ENCODE data around the gene PRKN. TPM values are rescaled to one million over a fixed set of nuclear protein-coding genes. Genes with fewer than 3 reads are reported as not detected.

PRKN gene
- total RNA-seq, 1 experiment from 2014 or later: not detected

- DNase-seq: no peak
- Histone ChIP-seq H3K4me2 (no peak overlapping the region), H3K79me2 (ENCODE audit: low read depth) (no peaks in the 10 kb centered on the region), H3K36me3 (ENCODE audit: low read depth) (no peaks in the 10 kb centered on the region), H3F3A (ENCODE audit: insufficient read depth, low read depth) (no peaks in the 10 kb centered on the region), H4K20me1 (ENCODE audit: insufficient read depth) (no peaks in the 10 kb centered on the region), H3K27me3 (ENCODE audit: insufficient read depth, low read depth) (peaks cover 22% of the 10 kb centered on the region), H3K9me3 (ENCODE audit: insufficient read depth, low read depth) (no peaks in the 10 kb centered on the region), H3K9me2 (ENCODE audit: insufficient read depth) (no peaks in the 10 kb centered on the region), H3K4me1 (replicated peaks; ENCODE audit: insufficient read depth) (no peaks in the 10 kb centered on the region), H3K4me3 (no peak overlapping the region), H2AFZ (no peak overlapping the region), H3K27ac (no peak overlapping the region)
- intact Hi-C loops (cut with micrococcal nuclease; ENCODE audit: unreplicated experiment): no loop called here
- no TSS peak for BruUV-seq (replicated peaks)
- ChIA-PET POLR2A (ENCODE audit: unreplicated experiment) (no interaction called here), CTCF (no interaction called here)
- TF ChIP-seq EZH2 (IDR thresholded peaks at IDR 0.05; ENCODE audit: low read depth) (no peak), CTCF (conservative IDR thresholded peaks at IDR 0.05) (no peak)
Observed at GRCh38 chr6:162200041-162200440, 527.5 kb downstream of the PRKN start.

- Histone ChIP-seq H3K9me2 (ENCODE audit: insufficient read depth) (no peaks in the 10 kb centered on the region), H3K27ac (no peak overlapping the region), H3K79me2 (ENCODE audit: low read depth) (no peaks in the 10 kb centered on the region), H4K20me1 (ENCODE audit: insufficient read depth) (no peaks in the 10 kb centered on the region), H3F3A (ENCODE audit: insufficient read depth, low read depth) (no peaks in the 10 kb centered on the region), H3K4me2 (no peak overlapping the region), H3K4me1 (replicated peaks; ENCODE audit: insufficient read depth) (no peaks in the 10 kb centered on the region), H3K9me3 (ENCODE audit: insufficient read depth, low read depth) (no peaks in the 10 kb centered on the region), H3K36me3 (ENCODE audit: low read depth) (no peaks in the 10 kb centered on the region), H3K4me3 (no peak overlapping the region), H3K27me3 (ENCODE audit: insufficient read depth, low read depth) (peaks cover 22% of the 10 kb centered on the region), H2AFZ (no peak overlapping the region)
- DNase-seq: no peak
- BruUV-seq (replicated peaks): no TSS peak
- intact Hi-C loops (cut with micrococcal nuclease; ENCODE audit: unreplicated experiment): no loop called here
- CTCF ChIA-PET: no interaction called here
- TF ChIP-seq EZH2 (IDR thresholded peaks at IDR 0.05; ENCODE audit: low read depth) (no peak), CTCF (conservative IDR thresholded peaks at IDR 0.05) (no peak)
- POLR2A ChIA-PET (ENCODE audit: unreplicated experiment): no interaction called here
Observed at GRCh38 chr6:162198925-162199324, 528.6 kb downstream of the PRKN start.

GRCh38 chr6:162198076-162198475 lies 529.5 kb downstream of the PRKN start:
- Histone ChIP-seq H3K36me3 (ENCODE audit: low read depth) (no peaks in the 10 kb centered on the region), H3K27ac (no peak overlapping the region), H3K4me2 (no peak overlapping the region), H3K79me2 (ENCODE audit: low read depth) (no peaks in the 10 kb centered on the region), H3K4me3 (no peak overlapping the region), H4K20me1 (ENCODE audit: insufficient read depth) (no peaks in the 10 kb centered on the region), H3K27me3 (ENCODE audit: insufficient read depth, low read depth) (peaks cover 15% of the 10 kb centered on the region), H3F3A (ENCODE audit: insufficient read depth, low read depth) (no peaks in the 10 kb centered on the region), H2AFZ (no peak overlapping the region), H3K9me3 (ENCODE audit: insufficient read depth, low read depth) (no peaks in the 10 kb centered on the region), H3K9me2 (ENCODE audit: insufficient read depth) (no peaks in the 10 kb centered on the region), H3K4me1 (replicated peaks; ENCODE audit: insufficient read depth) (no peaks in the 10 kb centered on the region)
- no TSS peak for BruUV-seq (replicated peaks)
- DNase-seq: no peak
- intact Hi-C loops (cut with micrococcal nuclease; ENCODE audit: unreplicated experiment): no loop called here
- TF ChIP-seq EZH2 (IDR thresholded peaks at IDR 0.05; ENCODE audit: low read depth) (no peak), CTCF (conservative IDR thresholded peaks at IDR 0.05) (no peak)
- CTCF ChIA-PET: no interaction called here
- POLR2A ChIA-PET (ENCODE audit: unreplicated experiment): no interaction called here
